Hippocampal formation (tissue), 2 donors: ENCODE measurements around the gene GRM4.

Experiments used
- DNase-seq, 2 donors: peaks; one replicate each; lab custom pipeline; 2025; lab: John Stamatoyannopoulos, UW

GRM4 gene

DNA sequence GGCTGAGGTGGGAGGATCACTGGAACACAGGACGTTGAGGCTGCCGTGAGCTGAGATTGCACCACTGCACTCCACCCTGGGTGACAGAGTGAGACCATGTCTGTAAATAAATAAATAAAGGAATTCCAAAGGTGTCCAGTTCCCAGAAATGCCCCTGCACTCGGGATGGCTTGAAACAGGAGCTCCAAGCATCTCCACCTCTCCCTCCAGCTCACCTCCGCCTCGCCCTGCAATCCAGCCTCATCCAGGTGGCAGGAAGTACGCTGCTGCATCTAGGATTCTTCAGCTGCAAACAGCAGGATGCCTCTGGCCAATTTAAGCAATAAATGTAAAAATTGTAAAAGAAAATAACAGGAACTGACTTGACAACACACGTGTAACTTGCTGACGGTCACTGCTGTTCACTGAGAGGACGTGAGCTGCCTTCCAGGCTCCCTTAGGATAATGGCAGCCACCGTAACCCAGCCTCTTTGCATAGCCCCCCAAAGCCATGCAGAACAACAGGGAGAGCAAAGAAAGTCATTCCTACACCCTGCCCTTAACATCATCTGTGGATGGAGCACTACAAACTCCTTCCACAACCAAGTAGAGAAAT is 11.4 kb upstream of the GRM4 start:
- DNase-seq = no peak

DNA sequence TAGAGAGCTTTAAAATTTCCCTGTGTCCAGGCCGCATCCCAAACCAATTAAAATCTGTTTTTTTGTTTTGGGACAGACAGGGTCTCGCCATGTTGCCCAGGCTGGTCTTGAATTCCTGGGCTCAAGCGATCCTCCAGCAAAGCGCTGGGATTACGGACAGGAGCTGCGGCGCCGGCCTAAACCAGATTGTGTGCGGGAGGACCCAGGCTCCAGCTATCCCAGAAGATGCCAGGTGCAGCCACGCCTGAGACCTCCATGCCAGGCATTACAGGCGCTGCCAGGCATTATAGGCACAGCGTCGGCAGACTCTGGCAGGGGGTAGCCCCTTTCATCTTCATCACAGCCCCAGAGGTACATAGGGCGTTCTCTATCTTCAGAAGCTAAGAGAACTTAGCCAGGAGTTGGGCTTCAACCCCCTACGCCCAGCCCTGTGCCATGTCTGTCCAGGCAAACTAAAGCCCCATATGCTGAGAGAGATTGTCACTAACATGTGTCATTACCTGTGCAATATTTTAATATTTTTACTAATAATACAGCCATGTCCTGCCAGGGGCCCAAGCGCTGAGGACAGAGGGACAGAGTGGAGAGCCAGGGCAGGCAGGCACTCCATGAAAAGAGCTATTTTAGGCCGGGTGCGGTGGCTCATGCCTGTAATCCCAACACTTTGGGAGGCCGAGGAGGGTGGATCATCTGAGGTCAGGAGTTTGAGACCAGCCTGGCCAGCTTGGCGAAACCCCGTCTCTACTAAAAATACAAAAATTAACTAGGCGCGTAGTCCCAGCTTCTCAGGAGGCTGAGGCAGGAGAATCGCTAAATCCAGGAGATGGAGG is 9.8 kb upstream of the GRM4 start:
- no peak for DNase-seq

DNA sequence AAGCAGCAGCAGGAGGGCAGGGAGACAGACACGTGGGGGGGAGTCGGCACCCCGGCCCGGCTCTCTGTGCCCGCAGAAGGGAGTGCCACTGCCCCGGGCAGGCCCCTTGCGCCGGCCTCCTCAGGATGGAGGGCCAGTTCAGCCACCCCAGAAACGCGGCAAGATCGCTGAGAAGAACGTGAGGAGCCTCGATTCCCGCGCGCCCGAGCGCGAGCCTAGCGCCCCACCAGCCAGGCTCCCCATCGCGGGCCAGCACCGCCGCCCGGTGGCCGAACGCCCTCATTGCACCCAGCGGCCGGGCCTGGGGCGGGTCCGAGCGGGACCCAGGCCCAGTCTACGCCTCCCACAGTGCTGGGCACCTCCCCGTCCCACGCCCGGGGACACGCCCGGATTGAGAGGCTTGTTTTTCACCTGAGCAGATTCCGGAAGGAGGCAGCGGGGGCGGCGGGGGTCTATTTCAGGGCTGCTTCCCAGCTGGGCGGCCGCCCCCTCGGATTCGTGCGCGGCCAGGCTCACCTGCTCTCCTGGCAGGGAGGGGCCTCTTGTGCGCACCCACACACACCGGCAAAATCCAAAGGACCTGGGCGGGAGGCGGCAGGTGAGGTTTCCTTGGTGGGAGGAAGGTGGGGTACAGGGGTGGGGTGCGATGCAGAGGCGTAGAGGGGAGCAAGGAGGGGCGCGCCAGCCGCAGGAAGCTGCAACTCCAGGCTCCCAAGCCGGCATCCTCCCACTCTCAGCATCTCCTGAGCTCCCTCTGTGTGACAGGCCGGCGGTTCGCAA is 9.0 kb upstream of the GRM4 start:
- peak in 1 of 2 donors; percentile 11 for DNase-seq

DNA sequence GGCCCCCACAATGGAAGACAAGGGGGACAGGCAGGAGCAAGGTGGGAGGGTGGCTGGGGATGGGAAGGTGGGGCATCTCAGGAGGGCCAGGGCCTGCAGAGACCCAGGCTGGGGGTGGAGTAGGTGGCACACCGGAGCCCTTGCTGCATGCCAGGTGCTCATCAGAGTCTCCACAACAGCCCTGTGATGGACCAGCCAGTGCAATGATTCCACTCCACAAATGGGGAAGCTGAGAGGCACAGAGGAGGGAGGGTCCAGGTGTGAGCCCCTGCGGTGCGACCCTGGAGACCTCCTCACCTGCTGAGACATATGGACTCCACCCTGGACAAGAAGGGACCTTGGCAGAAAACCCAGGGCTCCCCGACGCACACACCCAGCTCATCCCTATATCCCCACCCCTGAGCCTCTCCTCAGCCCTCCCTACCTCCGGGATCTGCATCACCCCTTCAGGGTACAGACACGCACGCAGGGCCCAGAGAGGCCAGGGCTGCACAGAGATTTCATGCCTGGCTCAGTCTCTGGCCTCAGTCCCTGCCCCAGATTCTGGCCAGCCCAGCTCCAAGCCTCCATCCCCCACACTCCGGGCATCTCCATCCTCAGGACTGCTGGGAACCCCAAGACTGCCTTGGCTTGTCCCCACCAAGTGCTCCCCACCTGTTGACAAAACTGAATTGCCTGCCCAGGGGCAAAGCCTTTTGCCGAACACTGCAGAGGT is 7.1 kb upstream of the GRM4 start:
- no peak for DNase-seq

DNA sequence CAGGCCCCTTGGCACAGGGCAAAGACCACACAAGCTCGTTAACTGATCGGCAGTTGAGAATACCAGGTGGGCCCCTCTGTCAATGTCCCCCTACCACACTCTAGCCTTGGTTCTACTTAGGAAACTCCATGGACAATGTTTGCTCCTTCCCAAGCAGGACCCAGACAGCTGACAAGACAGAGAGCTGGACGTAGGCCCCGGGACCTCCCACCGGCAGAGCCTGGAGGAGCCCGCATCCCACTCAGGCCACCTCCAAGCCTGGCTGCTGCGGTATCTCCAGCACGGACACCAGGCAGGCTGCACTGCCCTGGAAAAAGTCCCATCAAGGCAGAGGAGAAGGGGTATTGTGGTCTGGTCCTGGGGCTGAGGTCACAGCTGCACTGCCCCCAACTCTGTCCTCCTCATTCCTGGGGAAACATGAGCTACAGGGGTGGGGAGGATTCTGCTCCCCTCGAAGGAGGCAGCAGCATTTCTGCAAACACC is 6.2 kb upstream of the GRM4 start:
- DNase-seq = no peak

DNA sequence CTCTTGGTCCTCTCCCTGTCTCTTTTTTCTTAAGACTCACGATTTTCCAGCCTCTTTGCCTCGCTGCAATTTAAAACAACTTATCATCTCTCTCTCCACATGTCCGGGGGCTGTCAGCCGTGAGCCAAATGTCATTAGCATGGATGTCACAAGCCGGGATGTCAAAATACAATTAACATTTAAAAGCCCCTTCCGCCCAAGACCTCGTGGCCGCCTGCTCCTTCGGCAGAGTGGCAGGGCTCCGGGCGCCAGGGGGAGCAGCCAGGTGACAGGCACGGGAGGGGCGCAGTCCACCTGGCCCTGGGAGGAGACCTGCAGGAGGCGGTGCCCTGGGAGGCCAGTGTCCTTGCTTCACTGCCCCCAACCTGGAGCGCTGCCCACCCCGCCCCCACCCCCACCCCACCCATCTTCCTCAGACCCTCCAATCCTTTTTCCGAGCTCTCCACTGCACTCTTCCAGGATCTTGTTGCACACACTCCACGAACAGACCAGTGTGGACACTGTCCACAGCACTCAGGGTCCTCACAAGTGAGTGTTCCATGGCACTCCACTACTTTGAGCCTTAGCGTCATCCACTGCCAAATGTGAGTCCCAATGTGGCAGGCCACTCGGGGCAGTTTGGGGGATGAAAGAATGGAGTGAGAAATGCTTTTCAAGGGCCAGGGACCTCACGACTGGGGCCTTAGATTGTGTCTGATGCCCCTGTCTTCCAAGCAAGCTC is 5.6 kb upstream of the GRM4 start:
- no peak for DNase-seq

DNA sequence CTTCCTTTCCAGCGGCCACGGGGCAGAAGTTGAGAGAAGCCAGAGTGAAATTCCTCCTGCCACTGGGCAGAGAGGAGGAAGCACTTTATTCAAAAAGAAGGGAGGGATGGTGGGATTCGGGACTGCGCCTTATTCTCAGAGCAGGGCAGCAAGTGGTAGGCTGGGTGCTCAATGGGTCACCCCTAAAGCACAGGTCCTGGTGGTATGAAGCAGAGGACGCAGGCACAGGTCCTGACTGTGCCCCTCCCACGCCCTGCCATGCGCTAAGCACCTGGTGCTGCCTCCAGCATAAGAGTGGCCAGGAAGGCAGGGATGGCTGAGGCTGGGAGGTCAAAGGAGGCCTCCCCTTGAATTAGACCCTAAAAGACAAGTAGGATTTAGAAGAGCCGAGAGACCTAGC is 4.9 kb upstream of the GRM4 start:
- DNase-seq = no peak

DNA sequence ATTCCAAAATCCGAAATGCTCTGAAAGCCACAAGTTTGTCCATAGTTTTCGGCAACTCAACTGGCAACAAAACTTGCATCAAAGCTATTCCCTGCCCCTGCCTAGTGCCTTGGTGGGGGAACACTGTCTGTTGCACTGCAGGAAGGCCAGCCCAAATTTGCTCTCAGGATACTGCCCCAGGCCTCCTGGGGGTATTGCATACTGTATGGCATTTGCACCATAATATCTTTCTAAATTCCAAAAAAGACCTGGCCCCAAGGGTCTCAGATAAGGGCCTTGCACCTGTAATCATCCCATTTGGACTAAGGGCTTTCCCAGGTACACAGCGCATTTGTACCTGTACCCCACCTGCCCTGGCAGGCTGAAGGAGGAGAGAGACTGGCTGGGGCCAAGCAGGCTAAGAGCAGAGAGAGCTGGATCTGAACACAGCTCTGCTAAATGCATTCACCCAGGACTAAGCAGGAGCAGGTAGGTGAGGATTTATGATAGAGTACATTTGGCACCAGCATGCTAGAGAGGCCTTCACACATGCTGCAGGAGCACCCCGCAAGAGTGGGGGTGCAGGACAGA is 4.0 kb upstream of the GRM4 start:
- no peak for DNase-seq

DNA sequence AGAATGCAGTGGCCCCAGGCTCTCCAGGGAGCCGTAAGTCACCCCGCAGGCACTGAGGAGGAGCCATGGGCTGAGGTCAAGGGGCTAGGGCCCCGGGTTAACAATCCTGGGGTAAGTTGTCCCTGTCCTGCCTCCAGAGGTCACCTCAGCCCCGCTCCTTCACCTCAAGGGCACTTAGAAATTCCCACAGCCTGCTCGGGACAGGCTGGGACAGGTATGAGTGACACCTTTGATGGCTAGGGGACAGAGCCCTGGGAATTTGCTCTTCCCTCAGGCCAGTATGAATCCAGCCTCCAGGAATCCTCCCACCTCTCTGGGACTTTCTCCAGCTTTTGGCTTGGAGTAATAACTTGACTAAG is 3.5 kb upstream of the GRM4 start:
- DNase-seq = no peak

DNA sequence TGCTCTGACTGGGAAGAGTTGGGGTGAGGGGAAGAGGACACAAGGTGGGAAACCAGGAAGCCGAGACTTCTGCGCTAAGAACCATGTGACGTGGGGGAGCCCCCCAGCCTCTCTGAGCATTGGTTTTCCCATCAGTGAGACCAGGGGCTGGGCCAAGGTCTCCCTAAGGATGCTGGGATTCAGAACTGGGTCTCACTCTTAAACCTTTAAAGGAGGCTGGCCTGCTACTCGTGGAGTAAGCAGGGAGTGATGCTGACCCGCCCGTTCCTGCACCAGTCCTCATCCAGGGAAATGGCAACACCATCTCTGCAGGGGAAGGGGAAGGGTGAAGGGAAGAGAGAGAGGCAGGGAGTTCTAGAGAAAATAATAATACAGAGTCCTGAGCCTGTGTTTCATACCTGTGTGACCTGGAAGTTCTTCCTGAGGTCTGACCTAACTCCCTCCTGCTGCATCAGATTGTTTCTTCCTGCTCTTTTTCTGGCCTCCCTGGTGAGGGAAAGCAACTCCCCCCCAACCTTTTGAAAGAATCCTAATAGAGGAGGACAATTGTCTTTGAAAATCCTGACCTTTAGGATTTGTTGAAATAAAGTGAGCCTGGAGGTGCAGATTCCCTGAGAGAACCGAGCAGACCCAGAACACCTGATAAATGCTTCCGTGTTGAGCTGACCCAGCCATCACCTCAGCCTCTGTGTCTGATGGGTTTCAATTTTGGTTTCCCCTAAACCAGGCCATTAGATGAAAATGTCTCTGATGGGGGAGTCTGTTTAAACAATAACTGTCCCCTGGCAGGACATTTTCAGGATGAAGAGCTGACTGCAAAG is 3.0 kb upstream of the GRM4 start:
- DNase-seq = no peak

DNA sequence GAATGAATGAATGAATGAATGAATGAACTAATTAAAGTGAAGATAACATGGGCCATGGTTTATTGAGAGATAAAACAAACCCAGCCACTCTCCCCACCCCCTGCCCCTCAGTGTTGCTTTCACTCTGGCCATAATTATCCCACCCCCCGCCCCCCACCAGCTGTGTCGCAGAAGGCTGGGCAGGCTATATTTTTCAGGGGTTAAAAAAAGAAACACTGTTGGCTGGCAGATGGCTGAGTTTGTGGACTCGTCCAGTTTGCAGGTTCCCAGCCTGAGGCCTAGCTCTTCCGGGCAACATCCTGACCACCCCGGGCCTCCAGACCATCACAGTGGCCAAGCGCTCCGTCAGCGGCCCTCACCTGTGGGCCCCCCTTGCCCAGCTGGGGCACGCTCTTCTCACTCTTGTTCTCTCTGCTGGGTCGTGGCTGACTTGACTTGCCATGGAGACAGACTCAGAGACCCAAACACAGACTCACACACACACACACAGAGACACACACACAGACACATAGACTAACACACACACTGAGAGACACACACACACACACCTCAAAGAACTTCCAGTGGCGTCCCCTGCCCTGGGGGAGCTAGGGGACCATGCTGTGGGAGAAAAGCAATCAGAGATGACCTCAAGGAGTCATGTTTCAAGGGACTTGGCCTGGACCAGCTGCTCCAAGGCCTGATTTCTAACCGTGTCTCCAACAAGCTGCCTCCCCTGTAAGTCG is 2.2 kb upstream of the GRM4 start:
- no peak for DNase-seq

DNA sequence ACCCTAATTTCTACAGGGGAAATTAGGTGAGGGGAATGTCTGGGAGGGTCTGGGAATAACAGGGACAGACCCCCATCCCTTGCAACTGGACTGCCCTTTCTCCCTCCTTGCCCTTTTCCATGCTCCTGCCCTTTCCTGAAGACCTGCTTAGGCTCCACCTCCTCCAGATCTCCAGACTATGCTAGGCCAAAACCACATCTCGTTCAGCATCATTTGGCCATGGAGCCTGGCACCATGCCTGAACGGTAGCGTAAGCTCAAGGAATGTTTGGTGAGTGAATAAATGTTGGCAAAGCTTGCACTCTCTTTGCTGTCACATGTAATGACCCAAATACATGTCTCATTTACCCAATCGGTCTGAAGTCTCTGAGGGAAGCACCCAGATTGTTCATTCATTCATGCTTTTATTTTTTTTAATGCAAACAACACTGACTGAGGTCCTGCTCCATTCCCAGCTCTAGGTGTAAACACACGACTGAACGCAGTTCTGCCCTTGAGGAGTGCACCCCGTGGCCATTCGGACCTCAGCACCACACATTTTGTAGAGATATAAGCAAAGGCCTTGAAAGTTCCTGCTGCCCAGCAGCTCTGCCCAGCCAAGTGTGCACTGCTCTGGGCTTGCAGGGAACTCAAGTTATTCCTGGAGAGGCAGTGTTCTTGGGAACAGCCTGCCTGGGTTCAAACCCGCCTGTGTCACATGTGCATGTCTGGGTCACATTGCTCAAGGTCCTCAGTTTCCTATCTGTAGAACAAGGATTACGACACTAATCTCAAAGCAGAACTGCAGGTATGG is 1.1 kb upstream of the GRM4 start:
- DNase-seq = no peak

DNA sequence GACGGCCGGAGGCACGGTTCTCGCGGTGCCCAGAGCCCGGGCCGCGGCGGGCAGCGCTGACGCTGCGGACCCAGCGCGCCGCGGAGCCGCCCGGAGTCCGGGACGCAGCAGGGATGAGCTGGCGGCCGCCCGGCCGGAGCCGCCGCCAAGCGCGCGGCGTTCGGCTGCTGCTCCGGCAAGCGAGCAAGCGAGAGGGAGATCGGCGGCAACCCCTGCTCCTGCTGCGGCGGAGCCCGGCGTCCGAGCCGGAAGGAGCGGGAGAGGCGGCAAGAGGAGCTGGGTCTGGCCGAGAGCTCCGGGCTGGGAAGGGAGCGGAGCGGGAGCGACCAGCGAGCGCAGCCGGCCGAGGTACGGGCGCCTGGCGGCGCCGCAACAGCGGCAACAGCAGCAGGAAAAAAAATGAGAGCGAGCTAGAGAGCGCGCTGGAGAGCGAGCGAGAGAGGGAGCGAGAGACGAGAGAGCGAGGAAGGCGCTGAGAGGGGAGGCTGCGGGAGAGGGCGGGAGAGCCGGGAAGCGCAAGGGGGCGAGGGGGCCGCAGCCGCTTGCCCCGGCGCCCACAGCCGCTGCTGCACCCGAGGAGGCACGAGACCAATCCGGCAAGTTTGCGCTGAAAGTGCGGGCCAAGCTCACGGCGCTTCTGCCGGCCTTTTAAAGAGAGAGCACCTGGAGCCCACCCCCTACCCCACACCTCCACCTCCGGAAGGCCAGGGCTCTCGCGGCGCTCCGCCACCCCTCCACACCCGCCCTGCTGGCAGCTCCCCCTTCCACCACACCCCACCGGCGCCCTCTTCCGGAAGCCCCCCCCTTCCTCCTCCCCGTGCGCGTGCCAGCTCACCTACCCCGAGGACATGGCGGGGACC is 496 bp downstream of the GRM4 start:
- DNase-seq = no peak

DNA sequence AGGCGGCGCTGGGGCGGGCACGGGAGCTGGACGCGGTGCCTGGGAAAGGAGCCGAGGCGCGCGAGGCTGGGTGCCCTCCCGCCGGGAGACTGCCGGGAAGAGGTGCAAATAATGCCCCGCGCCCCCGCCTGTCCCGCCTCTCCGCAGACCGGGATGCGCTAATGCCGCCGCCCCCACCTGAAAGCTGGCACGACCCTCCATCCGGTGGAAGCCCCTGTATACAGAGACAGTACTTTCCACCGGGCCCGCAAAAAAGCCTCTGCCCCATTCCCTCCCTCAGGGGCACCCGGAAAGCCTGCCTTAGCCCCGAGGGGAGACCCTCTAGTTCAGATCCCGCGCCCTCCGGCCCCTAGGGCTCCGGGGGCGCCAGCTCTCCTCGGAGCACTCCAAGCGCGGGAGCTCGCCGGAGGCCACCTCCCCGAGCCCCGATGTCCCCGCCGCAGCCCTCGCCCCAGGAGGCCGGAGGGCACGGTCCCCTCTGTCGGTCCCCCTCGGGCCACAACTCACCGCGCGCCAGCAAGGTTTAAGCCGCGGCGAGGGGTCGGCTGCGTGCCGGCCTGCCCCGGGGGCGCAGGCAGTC is 1.2 kb downstream of the GRM4 start:
- DNase-seq = no peak

DNA sequence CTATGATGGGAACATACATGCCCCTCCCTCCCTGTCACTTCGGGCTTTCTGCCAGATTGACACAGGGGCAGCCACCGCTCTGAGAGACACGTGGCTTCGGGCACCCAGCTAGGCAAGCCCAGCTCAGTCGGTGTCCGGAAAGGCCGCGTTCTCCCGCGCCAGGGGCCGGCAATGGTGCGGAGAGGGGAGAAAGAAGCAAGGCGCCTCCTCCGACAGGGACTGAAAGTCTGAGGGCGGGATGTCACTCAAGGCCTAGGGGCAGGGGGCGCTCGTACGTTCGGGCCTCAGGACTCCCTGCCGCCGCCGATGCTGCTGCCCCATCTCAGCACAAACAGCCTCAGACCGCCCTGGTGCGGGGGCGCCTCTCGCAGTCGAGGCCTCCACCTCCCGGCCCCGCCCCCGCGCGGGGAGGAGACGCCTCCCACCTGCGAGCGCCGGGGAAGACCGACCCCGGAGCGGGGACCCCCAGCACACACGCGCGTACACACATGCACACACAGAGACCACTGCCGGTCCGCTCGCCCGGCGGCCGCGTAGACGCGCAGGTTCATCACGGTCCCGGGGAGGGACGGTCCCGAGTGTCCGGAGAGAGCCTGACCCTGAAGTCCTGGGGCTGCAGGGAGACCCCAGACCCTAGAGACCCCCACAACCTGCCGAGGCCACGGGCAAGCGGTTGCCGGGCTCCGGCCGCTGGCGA is 1.9 kb downstream of the GRM4 start:
- no peak for DNase-seq

DNA sequence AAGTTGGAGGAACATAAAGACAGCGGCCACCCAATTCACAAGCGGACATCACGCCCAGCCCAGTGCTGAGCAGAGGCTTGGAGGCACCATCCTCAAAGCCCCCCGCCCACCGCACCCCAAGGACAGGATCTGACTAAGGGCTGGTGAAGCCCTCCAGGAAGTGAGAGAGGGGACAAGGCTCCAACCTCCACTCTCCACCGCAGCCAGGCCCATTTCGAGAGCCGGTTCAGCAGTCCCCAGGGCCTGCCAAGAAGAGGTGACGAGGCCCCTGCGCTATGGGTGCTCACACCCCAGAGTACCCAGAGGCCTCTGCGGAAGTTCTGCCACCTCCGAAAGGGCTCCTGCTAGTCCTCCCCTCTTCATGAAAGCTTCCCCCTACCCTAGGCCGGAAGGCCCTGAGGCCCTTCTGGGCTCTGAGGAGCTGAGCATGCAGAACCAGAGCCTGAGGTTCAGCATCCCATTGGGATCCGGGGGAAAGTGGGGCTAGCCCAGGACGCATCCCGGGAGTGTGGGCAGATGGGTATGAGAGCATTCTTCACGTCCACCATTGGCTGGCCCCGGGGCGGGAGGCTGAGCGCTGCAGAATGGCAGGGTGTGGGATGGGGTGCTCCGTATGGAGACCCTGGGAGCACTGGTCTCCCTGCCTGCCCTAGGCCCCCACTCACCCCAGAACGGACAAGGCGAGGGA is 2.5 kb downstream of the GRM4 start:
- DNase-seq = no peak
